Peyer's patch (tissue), 4 donors: ENCODE data around the gene PARVA. TPM values are rescaled to one million over a fixed set of nuclear protein-coding genes. Genes with fewer than 3 reads are reported as not detected.

Experiments used
- DNase-seq, 3 donors: peaks; one replicate each; pipeline ENCODE4 v3.0.0-alpha.2; 2017 to 2019
- H3K27ac ChIP-seq, 4 donors: fragments of 200-600 bp; sonication (generic); one replicate each; pipeline ENCODE4 v1.5.1; 2016 to 2019
- H3K27me3 ChIP-seq, 2 donors: fragments of 200-600 bp; sonication (generic); one replicate each; pipeline ENCODE4 v1.5.1; 2019
- H3K36me3 ChIP-seq, 3 donors: fragments of 200-600 bp; sonication (generic); one replicate each; pipeline ENCODE4 v1.5.1; 2016 to 2019
- H3K4me1 ChIP-seq, 4 donors: fragments of 200-600 bp; sonication (generic); one replicate each; pipeline ENCODE4 v1.5.1; 2016 to 2019
- H3K4me3 ChIP-seq, 4 donors: fragments of 200-600 bp; sonication (generic); 1 replicate in 3 of 4; 2 replicates in 1 of 4; pipeline ENCODE4 v1.5.1; 2016 to 2019; ENCODE audit warnings: mild to moderate bottlenecking in 1 of 4
- H3K9me3 ChIP-seq, 4 donors: fragments of 200-600 bp; sonication (generic); one replicate each; pipeline ENCODE4 v1.5.1; 2016 to 2019; ENCODE audit warnings: mild to moderate bottlenecking in 1 of 4
- CTCF ChIP-seq, 6 experiments: fragments of 450-650 bp in 4 of 6; fragments of 200-600 bp in 2 of 6; sonication (generic) in 1 of 6; IDR thresholded peaks; one replicate each; pipeline ENCODE4 v1.5.1; 2017 to 2019; ENCODE audit warnings: antibody characterized with exemption in 6 of 6, mild to moderate bottlenecking in 3 of 6, moderate library complexity in 1 of 6
- POLR2A ChIP-seq, 2 donors: fragments of 450-650 bp; IDR thresholded peaks; one replicate each; pipeline ENCODE4 v1.5.1; 2017; ENCODE audit warnings: antibody characterized with exemption in 2 of 2, mild to moderate bottlenecking in 2 of 2, moderate library complexity in 2 of 2
- total RNA-seq, 4 donors: library from RNA; depleted of rRNA; stranded (reverse); fragments of >200 nt; gene quantifications; one replicate each; pipeline ENCODE4 v1.1.0, GENCODE V29; 2016

PARVA gene
- total RNA-seq, 4 donors from 2014 or later: 13.7 to 35.5 (median 26.2) TPM

- Histone ChIP-seq H3K4me3 (no peak overlapping the region), H3K9me3 (no peaks in the 10 kb centered on the region), H3K4me1 (peaks cover 0 to 4% (median 0%) of the 10 kb centered on the region in 4 donors), H3K36me3 (no peaks in the 10 kb centered on the region), H3K27me3 (no peaks in the 10 kb centered on the region), H3K27ac (peak overlapping the region in 2 of 4 donors; percentile 53 to 85)
- TF ChIP-seq CTCF (IDR thresholded peaks at IDR 0.05) (no peak), POLR2A (IDR thresholded peaks at IDR 0.05) (no peak)
- no peak for DNase-seq
Measured at GRCh38 chr11:12403122-12403996, 26.0 kb downstream of the PARVA start.

GRCh38 chr11:12403997-12404350 lies 26.6 kb downstream of the PARVA start:
- Histone ChIP-seq H3K27me3 (no peaks in the 10 kb centered on the region), H3K36me3 (no peaks in the 10 kb centered on the region), H3K4me3 (no peak overlapping the region), H3K27ac (peak overlapping the region in 1 of 4 donors; percentile 85), H3K9me3 (no peaks in the 10 kb centered on the region), H3K4me1 (peaks cover 0 to 4% (median 0%) of the 10 kb centered on the region in 4 donors)
- no peak for DNase-seq
- TF ChIP-seq CTCF (IDR thresholded peaks at IDR 0.05) (no peak), POLR2A (IDR thresholded peaks at IDR 0.05) (no peak)

- H3K9me3 ChIP-seq: no peaks in the 10 kb centered on the region
- peak overlapping the region in 2 of 4 donors; percentile 3 to 85 for H3K27ac ChIP-seq
- H3K36me3 ChIP-seq: no peaks in the 10 kb centered on the region
- DNase-seq: no peak
- H3K4me3 ChIP-seq: no peak overlapping the region
- TF ChIP-seq POLR2A (IDR thresholded peaks at IDR 0.05) (no peak), CTCF (IDR thresholded peaks at IDR 0.05) (no peak)
- peaks cover 0 to 4% (median 0%) of the 10 kb centered on the region in 4 donors for H3K4me1 ChIP-seq
- no peaks in the 10 kb centered on the region for H3K27me3 ChIP-seq
Measured at GRCh38 chr11:12404436-12404835, 27.1 kb downstream of the PARVA start.

- no peak overlapping the region for H3K4me3 ChIP-seq
- no peaks in the 10 kb centered on the region for H3K27me3 ChIP-seq
- peak overlapping the region in 1 of 4 donors; percentile 85 for H3K27ac ChIP-seq
- peaks cover 0 to 3% (median 0%) of the 10 kb centered on the region in 4 donors for H3K4me1 ChIP-seq
- no peaks in the 10 kb centered on the region for H3K9me3 ChIP-seq
- DNase-seq: no peak
- no peaks in the 10 kb centered on the region for H3K36me3 ChIP-seq
- TF ChIP-seq CTCF (IDR thresholded peaks at IDR 0.05) (no peak), POLR2A (IDR thresholded peaks at IDR 0.05) (no peak)
Measured at GRCh38 chr11:12408156-12408770, 30.9 kb downstream of the PARVA start.

- no peak for TF ChIP-seq CTCF (IDR thresholded peaks at IDR 0.05)
- TF ChIP-seq POLR2A (IDR thresholded peaks at IDR 0.05): no peak
Measured at GRCh38 chr11:12409621-12410005, 32.2 kb downstream of the PARVA start.

More at GRCh38 chr11:12409621-12410005, 32.2 kb downstream of the PARVA start:
- no peaks in the 10 kb centered on the region for H3K27me3 ChIP-seq
- no peaks in the 10 kb centered on the region for H3K36me3 ChIP-seq
- peaks cover 0 to 4% (median 0%) of the 10 kb centered on the region in 4 donors for H3K4me1 ChIP-seq
- peak overlapping the region; percentile 35 to 85 (median 54) for H3K27ac ChIP-seq
- H3K4me3 ChIP-seq: no peak overlapping the region
- no peaks in the 10 kb centered on the region for H3K9me3 ChIP-seq
- DNase-seq: no peak
